Ecto neural progenitor cell (in vitro differentiated cells): ENCODE results near the gene LEO1.

Experiments used
- DNase-seq: peaks from one replicate; pipeline ENCODE4 v3.0.0-alpha.2; 2018; ENCODE audit warnings: low spot score

Gene LEO1

DNA sequence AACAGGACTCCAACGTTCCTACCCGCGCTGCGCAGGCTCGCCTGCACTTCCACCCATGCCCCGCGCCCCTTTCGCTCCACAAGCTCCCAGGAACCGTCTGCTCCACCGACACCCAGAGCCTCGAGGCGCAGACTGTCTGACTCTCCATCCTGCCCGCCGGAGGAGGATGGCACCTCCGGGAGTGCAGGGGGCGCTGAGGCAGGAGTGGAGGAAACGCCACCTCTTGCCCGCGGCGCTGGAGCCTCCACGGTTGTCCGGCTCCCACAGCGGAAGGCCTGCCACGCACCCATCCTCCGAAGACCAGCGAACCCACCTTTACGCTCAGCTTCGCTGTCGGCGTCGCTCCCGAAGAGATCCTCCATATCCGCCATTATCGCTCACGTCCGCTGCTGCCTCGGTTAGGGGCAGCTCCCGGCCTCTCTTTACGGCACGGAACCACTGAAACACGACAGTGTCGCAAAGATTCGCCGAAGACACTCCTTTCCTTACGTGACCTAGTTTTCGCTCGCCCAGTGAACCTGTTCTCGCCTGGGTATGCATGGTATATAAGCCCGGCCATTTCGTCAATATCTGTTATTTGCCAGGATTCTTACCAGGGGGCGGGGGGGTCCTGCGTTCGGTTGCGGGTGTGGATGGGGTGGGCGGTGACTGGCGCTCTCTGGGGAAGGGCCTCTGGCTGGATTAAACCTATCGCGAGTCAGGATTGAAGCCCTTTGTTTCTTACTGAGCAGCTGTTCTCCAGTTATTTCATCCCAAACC lies at the start of gene LEO1:
Gene LEO1 (minus strand): TSS at position 404 of the 759 bp plus-strand sequence. CDS start 33 bp downstream, at position 371.
- peak; percentile 93 for DNase-seq

GRCh38 chr15:52021128-52021671 lies 49.6 kb upstream of the LEO1 start:
- no peak for DNase-seq

GRCh38 chr15:52020221-52021085 lies 48.9 kb upstream of the LEO1 start:
- no peak for DNase-seq

GRCh38 chr15:52019394-52020220 lies 48.0 kb upstream of the LEO1 start:
- peak; percentile 84 for DNase-seq

DNA sequence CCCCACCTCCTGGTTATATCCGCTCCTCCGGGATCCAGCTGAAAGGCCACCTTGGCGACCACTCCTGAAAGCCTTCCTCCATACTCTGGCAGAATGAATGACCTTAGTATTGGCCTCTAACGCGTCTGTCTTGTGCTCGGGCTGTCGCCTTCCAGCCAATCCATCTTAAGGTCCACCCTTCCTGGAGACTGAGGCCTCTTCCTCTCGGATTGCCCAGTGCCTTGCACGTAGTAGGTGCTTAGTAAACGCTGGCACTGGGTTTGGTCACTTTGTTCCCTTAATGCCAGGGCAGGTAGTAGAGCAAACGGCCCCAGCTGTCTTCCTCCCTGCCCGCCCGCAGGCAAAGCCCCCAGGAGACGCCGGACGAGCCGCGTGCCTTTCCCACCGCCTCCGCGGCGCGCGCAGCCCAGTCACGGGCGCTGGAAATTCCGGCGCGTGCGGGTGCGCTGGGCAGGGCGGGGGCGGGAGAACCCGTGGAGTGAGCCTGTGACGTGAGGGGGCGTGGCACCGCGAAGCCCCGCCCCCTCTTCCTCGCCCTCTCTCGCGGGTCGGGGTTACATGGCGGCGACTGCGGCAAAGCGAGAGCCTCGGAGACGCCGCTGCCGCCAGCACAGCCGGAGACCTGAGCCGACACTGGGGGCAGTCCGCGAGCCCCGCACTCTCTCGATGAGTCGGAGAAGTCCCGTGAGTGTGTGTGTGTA lies 47.3 kb upstream of the LEO1 start, which contains the start of gene MAPK6:
Gene MAPK6 (plus strand): TSS at position 527 of the 701 bp plus-strand sequence. CDS start 27,242 bp downstream, outside the sequence.
- peak; percentile 95 for DNase-seq

- DNase-seq, result no peak
These were observed 46.7 kb upstream of the LEO1 start for GRCh38 chr15:52018244-52018643.

DNA sequence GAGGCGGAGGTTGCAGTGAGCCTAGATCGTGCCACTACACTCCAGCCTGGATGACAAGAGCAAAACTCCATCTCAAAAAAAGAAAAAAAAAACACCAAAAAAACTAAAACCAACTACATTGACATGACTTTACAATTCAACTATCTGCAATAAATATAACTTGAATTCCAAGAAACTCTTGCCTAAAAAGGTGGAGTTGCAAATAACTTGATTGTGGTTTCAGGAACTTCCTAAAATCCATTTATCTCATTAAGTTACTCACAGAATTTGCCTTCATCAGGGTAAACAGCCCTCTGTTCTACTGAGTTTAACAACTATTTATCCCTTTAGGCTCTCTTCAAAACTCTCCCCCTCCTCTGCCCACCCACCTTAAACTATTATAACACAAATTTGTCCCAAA lies 44.7 kb upstream of the LEO1 start:
- no peak for DNase-seq

DNA sequence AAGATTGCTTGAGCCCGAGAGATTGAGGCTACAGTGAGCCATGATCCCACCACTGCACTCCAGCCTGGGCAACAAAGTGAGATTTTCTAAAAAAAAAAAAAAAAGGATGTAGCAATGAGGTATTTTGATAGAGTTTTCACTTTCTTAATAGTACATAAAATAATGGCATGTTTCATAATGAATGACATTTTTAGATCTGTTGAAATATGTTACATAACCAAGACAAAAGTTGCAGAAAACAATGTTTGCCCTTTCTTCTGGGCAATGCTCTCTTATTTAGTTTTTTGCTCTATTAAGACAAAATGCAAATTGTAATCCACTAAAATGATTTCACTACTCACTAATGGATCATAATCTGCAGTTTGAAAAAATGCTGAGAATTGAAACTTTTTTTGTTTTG lies 43.0 kb upstream of the LEO1 start:
- DNase-seq, result no peak

GRCh38 chr15:52013151-52013791 lies 41.7 kb upstream of the LEO1 start:
- no peak for DNase-seq

DNA sequence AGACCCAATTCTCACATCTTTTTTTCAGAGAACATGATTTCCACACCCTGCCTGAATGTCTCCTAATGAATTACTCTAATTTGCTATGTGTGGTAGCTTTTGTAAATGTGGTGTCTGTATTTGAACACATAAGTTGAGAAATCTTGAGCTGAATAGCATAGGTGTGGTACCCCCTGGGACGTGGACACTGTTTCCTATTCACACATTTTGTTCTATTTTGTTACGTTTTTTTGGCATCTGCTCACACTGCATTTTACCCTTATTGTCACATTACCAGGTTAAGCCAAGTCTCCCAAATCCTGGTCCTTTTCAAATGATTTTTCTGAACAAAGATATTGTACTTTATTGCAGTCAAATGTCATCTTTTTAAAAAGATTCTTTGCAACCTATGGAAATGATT lies 40.6 kb upstream of the LEO1 start:
- no peak for DNase-seq

- DNase-seq, result no peak
These were observed 40.1 kb upstream of the LEO1 start for GRCh38 chr15:52011711-52012144.

DNA sequence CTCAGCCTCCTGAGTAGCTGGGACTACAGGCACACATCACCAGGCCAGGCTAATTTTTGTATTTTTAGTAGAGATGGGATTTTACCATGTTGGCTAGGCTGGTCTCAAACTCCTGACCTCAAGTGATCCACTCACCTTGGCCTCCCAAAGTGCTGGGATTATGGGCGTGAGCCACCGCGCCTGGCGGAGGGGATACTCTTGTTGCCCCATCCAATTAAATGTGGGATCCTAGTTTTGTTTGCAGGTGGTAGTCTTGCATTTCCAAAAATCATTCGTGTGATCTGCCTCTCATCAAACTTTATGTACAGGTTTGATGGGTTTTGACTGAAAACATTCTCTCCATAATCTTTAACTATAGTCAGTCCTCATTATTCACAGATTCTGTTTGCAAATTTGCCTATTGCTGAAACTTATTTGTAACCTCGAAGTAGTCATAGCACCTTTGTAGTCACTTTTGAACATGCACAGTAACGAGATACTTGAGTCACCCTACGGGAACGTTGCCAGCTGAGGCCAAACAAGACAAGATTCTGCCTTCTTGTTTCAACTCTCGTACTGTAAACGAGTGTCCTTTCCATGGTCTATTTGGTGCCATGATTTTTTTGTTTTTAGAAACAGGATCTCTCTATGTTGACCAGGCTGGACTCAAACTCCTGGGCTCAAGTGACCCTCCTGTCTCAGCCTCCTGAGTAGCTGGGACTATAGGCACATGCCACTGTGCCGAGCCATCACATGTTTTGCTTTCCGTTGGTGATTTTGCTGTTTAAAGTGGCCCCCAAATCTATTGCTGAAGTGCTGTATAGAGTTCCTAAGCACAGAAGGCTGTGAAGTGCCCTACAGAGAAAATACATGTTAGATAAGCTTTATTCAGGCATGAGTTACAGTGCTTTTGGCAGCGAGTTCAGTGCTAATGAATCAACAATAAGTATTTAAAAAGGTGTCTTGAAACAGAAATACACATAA lies 39.3 kb upstream of the LEO1 start:
- no peak for DNase-seq

DNA sequence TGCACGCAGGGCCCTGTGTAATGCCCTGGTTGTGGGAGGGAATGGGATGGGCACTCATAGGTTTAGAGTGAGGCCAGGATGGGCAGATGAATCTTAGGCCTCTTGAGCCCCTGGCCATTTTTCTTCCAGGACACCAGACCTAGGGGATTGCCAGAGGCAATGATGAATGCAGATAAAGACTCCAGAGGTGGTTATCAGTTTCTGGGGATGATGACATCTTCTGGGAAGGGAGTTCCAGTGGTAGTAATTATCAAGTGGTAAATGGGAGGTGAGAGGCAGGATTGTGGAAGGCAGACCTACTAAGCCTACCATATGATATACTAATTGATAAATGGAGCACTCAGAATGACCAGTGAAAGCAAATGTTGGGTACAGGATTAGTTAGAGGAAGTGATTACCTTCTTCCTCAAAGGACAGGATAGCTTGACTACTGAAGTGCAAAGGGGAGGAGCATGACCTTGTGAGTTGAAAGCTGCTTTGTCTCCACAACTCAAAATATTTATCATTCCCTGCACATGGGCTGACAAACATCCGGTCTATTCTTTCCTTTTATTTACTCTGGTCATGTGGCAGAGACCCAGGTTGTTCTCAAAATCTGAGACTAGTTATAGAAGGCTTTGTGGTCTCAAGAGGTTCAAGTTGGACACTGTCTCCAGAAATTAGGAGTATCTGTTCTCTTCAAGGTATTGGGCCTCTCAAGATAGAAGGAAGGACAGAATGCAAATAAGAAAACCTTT lies 37.3 kb upstream of the LEO1 start:
- DNase-seq, result no peak

GRCh38 chr15:52008359-52008697 lies 36.8 kb upstream of the LEO1 start:
- DNase-seq, result no peak

DNA sequence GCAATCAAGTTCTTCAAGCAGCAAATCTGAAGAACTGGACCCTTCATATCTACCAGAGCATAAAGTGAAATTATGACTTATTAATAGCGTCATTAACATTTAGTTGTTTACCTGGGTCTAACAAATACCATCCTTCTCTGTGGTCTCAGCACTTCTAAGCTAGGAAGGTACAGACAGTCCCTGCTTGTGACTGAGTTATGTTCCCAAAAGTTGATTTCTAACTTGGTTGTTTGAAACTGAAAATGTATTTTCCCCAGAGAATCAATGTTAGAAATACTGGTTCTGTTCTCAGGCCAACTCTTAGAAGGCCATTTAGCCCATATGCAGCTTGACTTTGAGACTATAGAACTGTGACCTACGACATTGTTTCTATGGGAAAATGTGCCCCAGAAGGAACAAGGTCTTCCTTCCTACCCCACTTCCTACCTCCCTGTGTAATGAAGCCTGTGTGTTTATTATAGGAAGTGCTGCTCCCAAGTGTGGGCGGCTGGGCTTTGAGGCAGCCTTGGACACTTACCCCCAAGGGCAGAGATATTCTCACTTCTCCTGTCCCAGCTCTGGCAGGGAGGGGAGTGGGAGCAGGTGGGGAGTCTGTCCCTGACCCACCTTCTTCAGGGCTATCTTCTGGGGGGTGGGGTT lies 35.2 kb upstream of the LEO1 start:
- DNase-seq, result no peak

DNA sequence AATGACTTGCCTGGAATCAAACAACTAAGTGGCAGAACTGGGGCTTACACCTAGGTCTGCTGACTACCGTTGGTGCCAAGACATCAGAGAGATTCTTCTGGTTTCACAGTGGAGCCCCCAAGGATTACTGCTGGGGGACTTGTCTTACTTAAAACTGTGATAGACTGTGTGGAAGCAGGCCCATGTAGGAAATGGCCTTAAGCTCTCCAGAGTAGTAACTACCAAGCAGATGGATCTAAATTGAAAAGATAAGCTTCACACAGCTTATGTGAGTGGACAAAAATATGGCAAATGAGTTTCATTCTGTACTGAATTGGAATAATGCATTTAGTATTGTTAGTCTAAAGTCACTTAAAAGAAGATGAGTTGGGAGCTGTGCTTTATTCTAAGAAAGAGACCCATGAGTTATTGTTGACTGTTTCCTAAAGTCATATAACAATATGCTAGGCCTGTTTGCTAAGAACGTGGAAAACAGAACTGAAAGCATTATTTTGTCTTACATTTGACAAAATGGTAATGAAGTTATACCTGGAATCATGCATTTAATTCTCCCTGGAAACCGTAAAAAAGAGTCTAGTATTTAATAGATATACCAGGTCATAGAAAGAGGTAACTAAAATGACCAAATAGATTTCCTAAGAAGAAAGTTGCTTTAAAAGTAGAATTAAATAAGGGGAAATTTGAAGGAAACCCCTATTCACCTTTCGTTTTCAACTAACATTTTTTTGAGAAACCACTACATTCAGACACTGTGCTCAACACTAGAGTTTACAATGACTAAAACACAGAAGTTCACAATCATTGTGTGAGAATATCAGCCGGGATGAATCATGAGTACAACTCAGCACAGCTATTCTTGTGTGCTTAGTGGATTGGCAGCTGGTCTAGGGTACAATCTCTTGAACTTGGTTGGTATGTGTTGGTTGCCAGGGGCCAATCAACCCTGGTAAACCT lies 34.4 kb upstream of the LEO1 start:
- no peak for DNase-seq

- no peak for DNase-seq
These were observed 33.2 kb upstream of the LEO1 start for GRCh38 chr15:52004806-52005205.
